Common myeloid progenitor, CD34-positive (primary cell): Measurements from ENCODE around the gene TBC1D1.

Experiments
- CTCF ChIA-PET: fragments of 350-600 bp; sonication (Branson Sonifier 250); formaldehyde crosslinking; loops from one replicate; lab custom pipeline; 2021; ENCODE audit warnings: antibody characterized with exemption; lab: Charles Lee
- POLR2A ChIA-PET: fragments of 350-600 bp; sonication (Branson Sonifier 250); formaldehyde crosslinking; loops from one replicate; lab custom pipeline; 2021; ENCODE audit warnings: antibody characterized with exemption; lab: Charles Lee
- DNase-seq, 3 donors: peaks; one replicate each; pipeline versions ENCODE4 v3.0.0 to v3.0.0-alpha.2; 2013
- H3K27ac ChIP-seq, 2 experiments: 1 replicate in 1 of 2; 2 replicates in 1 of 2; pipeline ENCODE4 v1.7.0; 2013; ENCODE audit warnings: inconsistent platforms in 2 of 2, low read length in 2 of 2, mild to moderate bottlenecking in 2 of 2, low read depth in 1 of 2, moderate library complexity in 1 of 2; ENCODE audit not compliant: severe bottlenecking in 2 of 2, insufficient read depth in 1 of 2, poor library complexity in 1 of 2
- H3K27me3 ChIP-seq, 5 experiments: replicated peaks in 2 of 5; 1 replicate in 3 of 5; 2 replicates in 2 of 5; pipeline versions ENCODE4 v1.6.1 to v1.7.0; 2013; ENCODE audit warnings: low read length in 4 of 5, mild to moderate bottlenecking in 2 of 5, moderate library complexity in 2 of 5, inconsistent platforms in 1 of 5; ENCODE audit not compliant: insufficient read depth in 5 of 5, control insufficient read depth in 4 of 5
- H3K36me3 ChIP-seq, 4 experiments: 1 replicate in 2 of 4; 2 replicates in 2 of 4; pipeline versions ENCODE4 v1.6.1 to v1.7.0; 2013; ENCODE audit warnings: low read length in 3 of 4, control low read depth in 1 of 4, mild to moderate bottlenecking in 1 of 4; ENCODE audit not compliant: control insufficient read depth in 4 of 4, insufficient read depth in 4 of 4
- H3K4me1 ChIP-seq, 4 experiments: 1 replicate in 3 of 4; 2 replicates in 1 of 4; pipeline versions ENCODE4 v1.6.1 to v1.7.1; 2013; ENCODE audit warnings: low read length in 3 of 4, mild to moderate bottlenecking in 3 of 4, control low read depth in 1 of 4, inconsistent platforms in 1 of 4, moderate library complexity in 1 of 4; ENCODE audit not compliant: control insufficient read depth in 4 of 4, insufficient read depth in 4 of 4; ENCODE audit errors: control extremely low read depth in 1 of 4
- H3K4me3 ChIP-seq, 7 experiments: 1 replicate in 4 of 7; 2 replicates in 3 of 7; pipeline versions ENCODE4 v1.5.1 to v1.7.0; 2013; ENCODE audit warnings: mild to moderate bottlenecking in 7 of 7, low read length in 6 of 7, moderate library complexity in 6 of 7, inconsistent platforms in 2 of 7, low read depth in 2 of 7, control low read depth in 1 of 7; ENCODE audit not compliant: insufficient read depth in 4 of 7, control insufficient read depth in 1 of 7; ENCODE audit errors: extremely low read depth in 1 of 7
- H3K9me3 ChIP-seq, 5 experiments: 1 replicate in 4 of 5; 2 replicates in 1 of 5; pipeline versions ENCODE4 v1.6.1 to v1.7.1; 2013; ENCODE audit warnings: low read length in 4 of 5, mild to moderate bottlenecking in 2 of 5, inconsistent platforms in 1 of 5, low read depth in 1 of 5, moderate library complexity in 1 of 5; ENCODE audit not compliant: control insufficient read depth in 4 of 5, insufficient read depth in 2 of 5; ENCODE audit errors: control extremely low read depth in 1 of 5
- WGBS: methylation state at CpG from one replicate; pipeline ENCODE4 v1.1.5; 2013; ENCODE audit not compliant: insufficient coverage; 5-methylcytosine and 5-hydroxymethylcytosine counted together

The TBC1D1 gene

DNA sequence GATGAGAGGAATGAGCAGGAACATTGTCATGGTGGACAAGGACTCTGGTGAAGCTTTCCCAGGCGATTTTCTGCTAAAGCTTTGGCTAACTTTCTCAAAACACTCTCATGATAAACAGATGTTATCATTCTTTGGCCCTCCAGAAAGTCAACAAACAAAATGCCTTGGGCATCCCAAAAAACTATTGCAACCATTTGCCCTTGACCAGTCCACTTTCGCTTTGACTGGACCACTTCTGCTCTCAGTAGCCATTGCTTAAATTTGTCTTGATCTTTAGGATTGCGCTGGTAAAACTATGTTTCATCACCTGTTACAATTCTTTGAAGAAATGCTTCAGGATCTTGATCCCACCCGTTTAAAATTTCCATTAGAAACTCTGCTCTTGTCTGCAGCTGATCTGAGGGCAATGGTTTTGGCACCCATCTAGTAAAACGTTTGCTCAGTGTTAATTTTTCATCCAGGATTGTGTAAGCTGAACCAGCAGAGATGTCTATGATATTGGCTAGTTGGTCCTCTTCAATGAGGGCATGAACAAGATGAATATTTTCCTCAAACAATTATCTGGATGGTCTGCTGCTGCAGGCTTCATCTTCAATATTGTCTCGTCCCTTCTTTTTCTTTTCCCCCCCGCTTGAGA is 14.8 kb downstream of the TBC1D1 start:
- POLR2A ChIA-PET, result no interaction called here
- Histone ChIP-seq H3K4me3 (no peak overlapping the region), H3K36me3 (peaks cover 0 to 4% (median under 1%) of the 10 kb centered on the region in 4 experiments), H3K9me3 (no peaks in the 10 kb centered on the region), H3K27me3 (no peaks in the 10 kb centered on the region), H3K27ac (no peak overlapping the region), H3K4me1 (peaks cover 0 to 6% (median 1%) of the 10 kb centered on the region in 4 experiments)
- 90% methylated on average over 7 of the region's 7 CpGs for WGBS
- DNase-seq, result no peak
- CTCF ChIA-PET, result interaction anchor here (1.0 kb wide), 1 partner anchor 113 kb away, joined by 4 read pairs; no protein-coding TSS in a partner anchor

DNA sequence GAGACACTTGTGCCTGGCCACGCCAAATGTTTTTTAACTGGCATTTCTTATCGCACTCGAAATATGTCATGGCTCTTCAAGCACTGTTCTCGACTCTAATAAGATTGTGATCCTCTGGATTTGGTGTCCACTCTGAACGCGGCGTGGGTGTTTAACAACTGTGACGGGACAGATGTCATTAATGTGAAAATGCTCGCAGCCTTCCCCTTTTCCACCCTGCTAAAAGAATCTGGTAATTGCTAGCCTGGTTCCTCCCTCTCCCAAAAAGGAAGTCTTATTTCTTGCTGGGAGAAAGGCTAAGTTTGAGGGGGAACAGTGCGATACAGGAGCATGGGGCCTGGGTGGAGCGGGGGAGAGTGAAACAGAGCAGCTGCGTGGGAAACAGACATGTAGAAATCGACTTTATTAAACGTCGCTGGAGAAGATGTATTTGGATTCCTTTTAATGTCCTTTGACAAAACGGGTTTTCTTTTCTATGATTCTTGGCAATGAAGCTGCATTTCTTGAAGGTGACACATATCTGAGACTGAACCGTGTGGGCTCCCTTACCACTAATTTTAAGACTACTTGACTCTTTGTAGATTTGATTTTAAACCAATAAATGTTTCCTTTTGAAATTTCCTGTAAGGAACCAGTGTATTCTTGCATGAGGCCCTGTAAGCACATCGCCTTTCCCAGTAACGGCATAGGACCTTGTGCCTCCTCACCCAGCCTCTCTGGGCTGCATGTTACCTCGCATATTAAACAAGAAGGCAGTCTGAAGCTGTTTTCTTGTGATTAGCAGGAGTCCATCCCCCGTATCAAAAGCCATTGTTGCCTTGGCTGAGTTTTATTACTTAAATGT is 17.8 kb downstream of the TBC1D1 start:
- Histone ChIP-seq H3K4me1 (peaks cover 0 to 4% (median 0%) of the 10 kb centered on the region in 4 experiments), H3K4me3 (no peak overlapping the region), H3K27me3 (no peaks in the 10 kb centered on the region), H3K27ac (no peak overlapping the region), H3K9me3 (no peaks in the 10 kb centered on the region), H3K36me3 (peaks cover 0 to 3% (median under 1%) of the 10 kb centered on the region in 4 experiments)
- DNase-seq, result no peak
- 93% methylated on average over 19 of the region's 21 CpGs for WGBS
- POLR2A ChIA-PET, result no interaction called here
- CTCF ChIA-PET, result no interaction called here

DNA sequence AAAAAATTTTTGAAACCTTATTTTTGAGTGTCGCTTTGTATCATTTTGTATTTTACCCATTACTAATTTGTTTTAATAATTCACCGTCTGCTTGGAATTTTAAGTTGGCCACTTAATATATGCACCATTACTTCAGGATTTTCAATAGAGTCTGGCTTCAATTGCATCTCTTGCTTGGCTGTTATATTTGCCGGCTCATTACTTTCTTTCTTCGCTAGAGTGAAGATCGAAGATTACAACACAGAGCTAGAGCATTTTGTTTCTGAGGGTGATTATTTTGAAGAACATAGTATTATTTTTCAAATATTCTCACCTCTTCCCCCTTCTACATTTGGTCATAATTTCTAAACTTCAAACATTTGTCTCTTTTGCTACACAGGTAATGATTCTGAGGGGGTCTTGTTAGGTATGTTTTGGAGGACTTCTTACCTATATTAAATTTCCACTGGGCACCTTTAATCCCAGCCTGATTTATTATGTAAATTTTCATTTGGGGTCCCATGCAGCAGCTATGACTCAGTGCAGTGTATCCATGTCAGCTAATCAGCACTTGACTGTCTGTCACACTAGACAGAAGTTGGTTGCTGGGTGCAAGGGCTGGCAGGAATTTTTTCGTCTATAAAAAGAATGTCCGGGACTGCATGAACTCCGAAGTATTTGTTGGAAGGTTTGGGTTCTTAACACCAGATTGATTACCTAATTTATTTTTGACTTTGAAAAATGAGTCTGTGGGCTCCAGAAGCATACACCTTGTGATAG is 18.6 kb downstream of the TBC1D1 start:
- Histone ChIP-seq H3K4me3 (no peak overlapping the region), H3K27ac (no peak overlapping the region), H3K9me3 (no peaks in the 10 kb centered on the region), H3K36me3 (peaks cover 0 to 2% (median under 1%) of the 10 kb centered on the region in 4 experiments), H3K4me1 (peaks cover 0 to 4% (median 0%) of the 10 kb centered on the region in 4 experiments), H3K27me3 (no peaks in the 10 kb centered on the region)
- no peak for DNase-seq
- ChIA-PET POLR2A (no interaction called here), CTCF (no interaction called here)
- 100% methylated on average over 1 of the region's 8 CpGs for WGBS

DNA sequence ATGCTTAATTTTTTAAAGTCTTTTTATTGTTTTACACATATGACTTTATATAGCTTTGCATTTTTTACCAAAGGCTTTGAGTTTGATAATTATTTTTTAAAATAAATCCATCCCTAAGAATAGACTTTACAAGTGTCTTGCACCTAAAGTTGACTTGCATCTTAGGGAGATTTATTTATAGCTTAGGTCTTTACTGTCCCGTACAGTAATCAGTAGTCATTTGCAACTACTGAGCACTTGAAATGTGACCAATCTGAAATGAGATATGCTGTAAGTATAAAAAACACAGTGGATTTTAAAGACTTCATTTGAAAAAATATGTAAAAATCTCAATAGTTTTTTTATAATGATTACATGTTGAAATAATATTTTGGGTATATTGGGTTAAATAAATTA is 19.2 kb downstream of the TBC1D1 start:
- WGBS, result no CpG with 5 or more reads among the region's 1 CpG
- CTCF ChIA-PET, result no interaction called here
- Histone ChIP-seq H3K36me3 (peaks cover 0 to 2% (median 0%) of the 10 kb centered on the region in 4 experiments), H3K4me3 (no peak overlapping the region), H3K27me3 (no peaks in the 10 kb centered on the region), H3K27ac (no peak overlapping the region), H3K9me3 (no peaks in the 10 kb centered on the region), H3K4me1 (peaks cover 0 to 4% (median 0%) of the 10 kb centered on the region in 4 experiments)
- no peak for DNase-seq
- POLR2A ChIA-PET, result no interaction called here

DNA sequence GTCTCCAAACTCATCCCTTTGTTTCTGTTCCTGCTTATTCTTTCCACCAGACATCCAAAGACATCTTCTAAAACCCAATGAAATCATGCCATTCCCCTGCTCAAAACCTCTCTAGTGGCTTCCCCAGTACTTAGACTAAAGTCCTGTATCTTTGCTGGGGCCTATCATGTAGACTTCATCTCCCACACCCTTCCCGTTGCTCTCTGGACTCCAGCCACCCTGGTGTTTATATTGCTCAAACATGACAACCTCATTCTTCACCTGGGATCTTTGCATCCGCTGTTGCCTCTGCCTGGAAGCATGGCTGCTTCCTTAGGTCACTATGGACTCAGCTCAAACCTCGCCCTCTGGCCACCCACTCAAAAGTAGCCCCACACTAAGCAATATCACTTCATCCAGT is 23.7 kb downstream of the TBC1D1 start:
- no peaks in the 10 kb centered on the region for H3K4me1 ChIP-seq
- WGBS, result 94% methylated on average over 2 of the region's 3 CpGs
- no peak overlapping the region for H3K4me3 ChIP-seq
- H3K27ac ChIP-seq, result no peak overlapping the region
- POLR2A ChIA-PET, result no interaction called here
- H3K9me3 ChIP-seq, result no peaks in the 10 kb centered on the region
- H3K27me3 ChIP-seq, result no peaks in the 10 kb centered on the region
- no peak for DNase-seq
- CTCF ChIA-PET, result interaction anchor here (1.2 to 1.3 kb wide), 2 partner anchors 23 to 25 kb away, joined by 3 to 4 read pairs; partner anchors contain the start of gene TBC1D1
- H3K36me3 ChIP-seq, result no peaks in the 10 kb centered on the region

DNA sequence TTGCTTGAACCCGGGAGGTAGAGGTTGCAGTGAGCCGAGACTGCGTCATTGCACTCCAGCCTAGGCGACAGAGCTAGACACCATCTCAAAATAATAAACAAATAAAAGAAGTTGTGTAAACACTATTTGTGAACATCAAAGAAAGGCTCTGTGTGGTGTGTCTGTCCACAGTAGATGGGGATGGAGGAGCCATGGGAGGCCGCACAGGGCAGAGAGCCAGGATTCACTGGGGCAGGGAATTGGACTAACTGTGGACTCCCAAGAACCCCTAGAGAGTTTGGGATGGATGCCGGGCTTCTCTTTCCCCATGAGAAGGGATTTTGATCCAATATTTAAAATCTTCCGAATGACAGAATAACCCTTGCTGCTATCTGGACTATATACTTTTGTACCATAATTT is 26.5 kb downstream of the TBC1D1 start:
- H3K4me3 ChIP-seq, result no peak overlapping the region
- 100% methylated on average over 2 of the region's 7 CpGs for WGBS
- H3K9me3 ChIP-seq, result no peaks in the 10 kb centered on the region
- ChIA-PET CTCF (interaction anchor here (0.6 to 1.3 kb wide), 3 partner anchors 10 to 63 kb away, joined by 3 to 5 read pairs (median 4); no protein-coding TSS in a partner anchor), POLR2A (no interaction called here)
- H3K27me3 ChIP-seq, result no peaks in the 10 kb centered on the region
- H3K27ac ChIP-seq, result no peak overlapping the region
- DNase-seq, result no peak
- H3K4me1 ChIP-seq, result no peaks in the 10 kb centered on the region
- H3K36me3 ChIP-seq, result no peaks in the 10 kb centered on the region
